ENCODE results near the gene FOXK1.
"Not testable (repeated sequence)": the region's sequence is repeated elsewhere in the genome, so short reads cannot be mapped to it uniquely, and the experiment has no call there.

Gene FOXK1

DNA sequence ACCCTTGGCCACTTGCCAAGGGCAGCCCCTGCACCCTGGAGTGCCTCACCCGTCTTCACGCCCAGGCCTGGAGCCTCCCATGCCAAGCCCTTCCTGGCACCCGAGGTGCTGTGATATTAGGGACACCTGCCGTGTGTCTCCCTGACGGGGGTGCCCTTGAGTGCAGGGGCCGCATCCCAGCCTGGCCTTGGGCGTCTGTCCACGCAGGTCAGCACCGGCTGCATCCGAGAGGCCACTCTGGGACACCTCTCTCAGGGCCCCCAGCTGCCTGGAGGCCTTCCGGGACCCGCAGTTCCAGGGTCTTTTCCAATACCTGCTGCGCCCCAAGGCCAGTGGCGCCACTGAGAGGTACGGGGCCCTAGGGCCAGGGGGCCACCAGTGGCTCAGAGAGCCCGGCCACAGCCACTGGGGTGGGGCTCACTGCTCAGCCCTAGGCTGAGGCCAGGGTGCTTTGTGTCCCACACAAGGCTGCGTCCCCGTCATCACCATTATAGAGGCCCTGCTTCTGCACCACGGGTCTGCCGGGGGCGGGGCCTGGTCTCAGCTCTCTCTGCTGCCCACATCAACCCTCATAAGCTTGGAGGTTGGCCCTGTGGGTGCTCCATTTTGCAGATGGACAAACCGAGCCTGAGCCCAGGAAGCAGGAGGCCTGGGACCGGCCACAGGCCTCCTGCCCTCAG lies 106.0 kb downstream of the FOXK1 start:
- DNase-seq, result no peak

DNA sequence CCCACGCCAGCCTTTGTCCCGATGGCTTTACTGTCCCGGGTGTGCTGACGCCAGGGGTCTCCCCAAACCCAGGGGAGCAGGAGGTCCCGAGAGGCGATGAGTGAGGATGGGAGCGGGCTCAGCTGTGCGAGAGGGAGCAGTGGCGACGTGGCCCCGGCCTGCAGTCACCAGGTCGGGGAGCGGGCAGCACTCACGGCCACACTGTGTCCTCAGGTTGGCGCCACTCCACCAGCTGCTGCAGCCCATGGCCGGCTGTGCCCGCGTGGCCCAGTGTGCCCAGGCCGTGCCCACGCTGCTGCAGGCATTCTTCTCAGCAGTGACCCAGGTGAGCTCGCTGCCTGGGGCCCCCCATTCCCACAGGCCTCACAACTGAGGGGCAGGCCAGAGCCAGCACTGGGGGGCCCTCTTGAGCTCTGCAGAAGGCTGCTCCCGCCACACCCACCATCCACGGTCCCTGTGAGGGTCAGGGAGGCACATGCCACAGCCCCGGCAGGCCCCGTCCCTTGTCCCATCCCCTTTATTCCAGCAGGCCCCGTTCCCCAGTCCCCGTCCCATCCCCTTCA lies 106.6 kb downstream of the FOXK1 start:
- DNase-seq, result no peak

DNA sequence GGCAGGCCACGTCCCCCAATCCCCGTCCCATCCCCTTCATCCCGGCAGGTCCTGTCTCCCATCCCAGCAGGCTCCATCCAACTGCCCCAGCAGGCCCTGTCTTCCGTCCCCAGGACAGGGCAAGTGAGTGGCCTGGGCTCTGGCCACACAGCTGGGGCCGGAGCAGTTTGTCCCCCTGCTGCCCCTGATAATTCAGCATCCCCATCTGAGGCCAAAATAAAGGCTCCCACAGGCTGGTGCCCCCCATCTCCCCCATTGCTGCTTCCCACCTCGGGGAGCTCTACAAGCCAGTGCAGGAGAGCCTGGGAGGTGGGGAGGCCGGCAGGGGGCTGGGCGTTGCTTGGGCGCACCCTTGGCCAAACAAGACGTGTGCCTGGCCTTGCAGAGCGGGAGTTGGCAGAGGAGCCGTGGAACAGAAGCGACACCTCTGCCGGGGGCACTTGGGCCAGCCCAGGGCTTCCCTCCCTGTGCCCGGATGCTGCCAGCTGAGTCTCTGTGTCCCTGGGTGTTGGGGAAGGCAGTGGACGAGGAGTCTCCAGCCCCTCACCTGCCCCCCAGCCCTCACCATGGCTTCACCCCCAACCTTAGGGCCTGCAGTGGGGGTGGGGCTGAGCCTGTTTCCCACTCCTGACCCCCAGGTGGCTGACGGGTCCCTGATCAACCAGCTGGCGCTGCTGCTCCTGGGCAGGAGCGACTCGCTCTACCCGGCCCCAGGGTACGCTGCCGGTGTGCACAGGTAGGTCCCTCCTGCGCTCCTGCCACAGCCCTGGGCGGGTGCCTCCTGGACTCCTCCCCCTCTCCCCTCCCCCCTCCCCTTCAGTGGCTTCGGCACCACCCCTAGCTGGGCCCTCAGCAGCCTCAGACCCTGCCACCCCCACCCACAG lies 107.3 kb downstream of the FOXK1 start:
- no peak for DNase-seq

DNA sequence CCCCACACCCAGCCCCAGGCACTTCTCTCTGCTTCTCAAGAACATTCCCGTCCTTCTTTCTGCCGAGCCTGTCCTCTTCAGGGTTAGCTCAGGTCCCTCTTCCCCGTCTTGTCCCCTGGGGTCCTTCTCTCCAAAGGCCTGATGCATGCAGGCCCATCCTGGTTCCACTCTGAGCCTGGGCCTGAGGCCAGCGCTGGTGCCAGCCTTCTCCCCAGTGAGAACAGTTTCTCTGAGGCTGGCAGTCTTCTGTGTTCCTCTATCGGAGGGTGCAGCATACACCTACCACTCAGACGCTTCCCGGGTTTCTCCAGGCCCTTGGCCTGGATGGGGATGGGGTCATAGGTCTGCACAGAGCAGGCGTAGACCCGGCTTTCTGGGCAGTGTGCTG lies 108.0 kb downstream of the FOXK1 start:
- no peak for DNase-seq

DNA sequence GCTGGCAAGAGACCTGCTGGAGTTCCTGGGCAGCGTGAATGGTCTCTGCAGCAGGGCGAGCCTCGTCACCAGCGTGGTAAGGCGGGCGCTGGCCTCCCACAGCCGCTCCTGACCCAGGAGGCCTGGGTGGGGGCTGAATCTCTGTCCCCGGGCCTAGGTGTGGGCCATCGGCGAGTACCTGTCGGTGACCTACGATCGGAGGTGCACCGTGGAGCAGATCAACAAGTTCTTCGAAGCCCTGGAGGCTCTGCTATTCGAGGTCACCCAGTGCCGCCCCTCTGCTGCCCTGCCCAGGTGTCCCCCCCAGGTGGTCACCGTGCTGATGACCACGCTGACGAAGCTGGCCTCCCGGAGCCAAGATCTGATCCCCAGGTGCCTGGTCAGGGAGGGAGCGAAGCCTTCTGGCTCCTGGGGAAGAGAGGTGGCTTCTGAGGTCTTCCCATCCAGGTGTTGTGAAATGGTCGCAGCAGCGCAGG lies 108.5 kb downstream of the FOXK1 start:
- DNase-seq, result no peak

DNA sequence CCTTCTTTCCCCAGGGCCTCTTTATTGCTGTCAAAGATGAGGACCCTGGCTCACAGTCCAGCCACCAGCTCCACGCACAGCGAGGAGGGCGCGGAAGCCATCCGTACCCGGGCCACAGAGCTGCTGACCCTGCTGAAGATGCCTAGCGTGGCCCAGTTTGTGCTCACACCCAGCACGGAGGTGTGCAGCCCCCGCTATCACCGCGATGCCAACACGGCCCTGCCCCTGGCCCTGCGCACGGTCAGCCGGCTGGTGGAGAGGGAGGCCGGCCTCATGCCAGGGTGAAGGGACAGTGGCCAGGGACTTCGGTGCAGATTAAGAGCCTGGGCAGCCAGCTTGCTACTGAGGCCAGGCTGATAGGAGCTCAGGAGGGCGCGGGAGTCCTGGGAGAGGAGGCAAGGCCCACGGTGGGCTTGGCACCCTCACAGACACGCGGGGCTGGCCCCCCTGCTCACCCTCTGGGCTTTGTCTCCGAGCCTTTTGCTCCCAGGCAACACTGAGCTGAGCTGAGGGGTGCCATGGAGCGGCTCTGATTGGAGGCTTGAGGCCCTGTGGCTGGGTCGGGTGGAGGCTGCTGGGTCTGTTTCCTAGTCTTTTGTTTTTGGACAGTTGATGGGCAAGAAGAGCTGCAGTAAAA lies 109.1 kb downstream of the FOXK1 start:
- DNase-seq, result no peak

DNA sequence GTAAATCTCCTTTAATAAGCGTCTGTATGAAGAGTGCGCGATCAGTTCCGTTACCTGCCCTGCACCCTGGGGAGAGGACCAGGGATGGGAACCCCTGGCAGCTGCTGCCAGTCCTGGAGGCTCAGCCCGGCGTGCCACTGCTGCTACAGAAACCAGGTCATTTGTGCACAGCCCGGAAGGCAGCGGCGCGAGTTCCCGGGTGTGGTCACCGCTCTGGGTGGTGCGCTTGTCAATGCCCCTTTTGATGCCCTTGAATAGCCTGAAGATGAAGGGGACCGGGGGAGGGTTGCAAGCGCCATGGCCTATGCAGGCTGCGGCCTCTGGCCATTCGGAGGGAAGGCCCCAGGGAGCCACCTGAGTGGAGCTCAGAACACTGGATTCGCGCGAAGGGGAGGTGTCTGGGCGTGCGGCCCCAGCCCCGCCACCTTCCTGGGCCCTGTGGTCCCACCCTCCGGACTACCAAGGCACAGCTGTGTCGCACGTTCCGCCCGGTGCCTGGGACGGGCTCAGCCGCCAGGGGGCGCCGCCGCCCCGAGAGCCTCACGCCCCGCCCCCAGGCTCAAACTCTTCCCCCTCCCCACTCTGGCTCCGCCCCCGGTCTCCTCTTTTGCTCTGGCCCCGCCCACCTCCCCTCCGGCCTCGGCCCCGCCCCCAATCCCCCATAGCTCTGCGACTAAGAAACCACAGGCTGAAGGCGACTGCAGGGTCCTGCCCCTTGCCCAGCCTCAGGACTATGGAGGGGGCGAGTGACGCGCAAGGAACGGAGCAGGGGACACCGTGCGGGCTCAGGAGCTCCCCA lies 109.8 kb downstream of the FOXK1 start:
- DNase-seq, result no peak

DNA sequence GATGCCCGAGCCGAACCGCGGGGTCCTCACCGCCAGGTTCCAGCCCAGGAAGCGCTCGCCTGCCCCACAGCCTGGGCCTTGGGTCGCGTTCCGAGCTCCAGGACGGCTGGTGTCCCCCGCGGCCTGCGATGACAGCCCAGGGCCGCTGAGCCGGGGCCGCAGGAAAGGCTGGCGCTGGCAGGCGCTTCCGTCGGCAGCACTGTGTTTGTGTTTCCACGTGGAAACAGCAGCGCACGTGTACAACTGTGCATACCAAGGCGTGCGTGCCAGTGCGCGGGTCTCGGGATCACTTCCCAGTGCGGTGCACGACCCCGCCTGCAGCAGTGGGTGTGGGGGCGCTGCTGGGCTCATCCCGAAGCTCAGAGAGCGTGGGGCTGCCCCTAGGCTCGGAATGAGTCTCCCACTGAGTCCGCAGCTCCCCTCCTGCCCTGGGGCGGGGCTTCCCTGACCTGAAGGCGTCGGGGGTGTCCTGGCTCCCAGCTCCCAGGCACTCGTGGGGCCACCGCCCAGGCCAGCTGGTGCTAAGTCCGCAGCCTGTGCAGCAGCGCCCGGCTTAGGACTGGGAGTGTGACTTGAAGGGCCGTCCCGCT lies 110.5 kb downstream of the FOXK1 start:
- no peak for DNase-seq

DNA sequence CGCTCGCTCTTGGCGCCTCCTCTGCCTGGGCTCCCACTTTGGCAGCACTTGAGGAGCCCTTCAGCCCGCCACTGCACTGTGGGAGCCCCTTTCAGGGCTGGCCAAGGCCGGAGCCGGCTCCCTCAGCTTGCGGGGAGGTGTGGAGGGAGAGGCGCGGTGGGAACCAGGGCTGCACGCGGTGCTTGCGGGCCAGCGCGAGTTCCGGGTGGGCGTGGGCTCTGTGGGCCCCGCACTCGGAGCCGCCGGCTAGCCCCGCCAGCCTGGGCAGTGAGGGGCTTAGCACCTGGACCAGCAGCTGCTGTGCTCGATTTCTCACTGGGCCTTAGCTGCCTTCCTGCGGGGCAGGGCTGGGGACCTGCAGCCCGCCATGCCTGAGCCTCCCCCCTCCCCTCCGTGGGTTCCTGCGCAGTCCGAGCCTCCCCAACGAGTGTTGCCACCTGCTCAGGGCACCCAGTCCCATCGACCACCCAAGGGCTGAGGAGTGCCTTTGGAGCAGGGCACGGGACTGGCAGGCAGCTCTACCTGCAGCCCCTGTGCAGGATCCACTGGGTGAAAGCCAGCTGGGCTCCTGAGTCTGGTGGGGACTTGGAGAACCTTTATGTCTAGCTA lies 111.4 kb downstream of the FOXK1 start:
- DNase-seq, result not testable (repeated sequence)

DNA sequence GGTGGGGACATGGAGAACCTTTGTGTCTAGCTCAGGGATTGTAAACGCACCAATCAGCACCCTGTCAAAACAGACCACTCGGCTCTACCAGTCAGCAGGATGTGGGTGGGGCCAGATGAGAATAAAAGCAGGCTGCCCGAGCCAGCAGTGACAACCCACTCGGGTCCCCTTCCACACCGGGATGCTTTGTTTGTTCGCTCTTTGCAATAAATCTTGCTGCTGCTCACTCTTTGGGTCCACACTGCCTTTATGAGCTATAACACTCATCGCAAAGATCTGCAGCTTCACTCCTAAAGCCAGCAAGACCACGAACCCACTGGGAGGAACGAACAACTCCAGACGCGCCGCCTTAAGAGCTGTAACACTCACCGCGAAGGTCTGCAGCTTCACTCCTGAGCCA lies 112.1 kb downstream of the FOXK1 start:
- DNase-seq, result not testable (repeated sequence)

DNA sequence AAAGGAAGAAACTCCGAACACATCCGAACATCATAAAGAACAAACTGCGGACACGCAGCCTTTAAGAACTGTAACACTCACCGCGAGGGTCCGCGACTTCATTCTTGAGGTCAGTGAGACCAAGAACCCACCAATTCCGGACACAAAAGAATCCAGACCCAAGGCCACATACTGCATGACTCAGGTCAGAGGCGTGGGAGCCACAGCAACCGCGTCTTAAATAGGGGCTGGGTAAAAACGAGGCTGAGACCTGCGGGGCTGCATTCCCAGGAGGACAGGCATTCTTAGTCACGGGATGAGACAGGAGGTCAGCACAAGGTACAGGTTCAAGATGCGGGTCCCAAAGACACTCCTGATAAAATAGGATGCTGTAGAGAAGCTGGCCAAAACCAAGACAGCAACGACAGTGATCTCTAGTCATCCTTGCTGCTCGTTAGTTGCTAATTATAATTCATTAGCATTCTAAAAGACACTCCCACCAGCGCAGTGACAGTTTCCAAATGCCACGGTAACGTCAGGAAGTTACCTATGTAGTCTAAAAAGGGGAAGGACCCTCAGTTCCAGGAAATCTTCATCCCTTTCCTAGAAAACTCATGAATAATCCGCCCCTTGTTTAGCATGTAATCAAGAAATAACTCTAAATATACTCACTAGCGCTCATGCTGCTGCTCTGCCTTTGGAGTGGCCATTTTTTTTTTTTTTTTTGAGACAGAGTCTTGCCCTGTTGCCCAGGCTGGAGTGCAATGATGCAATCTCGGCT lies 112.7 kb downstream of the FOXK1 start:
- DNase-seq, result no peak

DNA sequence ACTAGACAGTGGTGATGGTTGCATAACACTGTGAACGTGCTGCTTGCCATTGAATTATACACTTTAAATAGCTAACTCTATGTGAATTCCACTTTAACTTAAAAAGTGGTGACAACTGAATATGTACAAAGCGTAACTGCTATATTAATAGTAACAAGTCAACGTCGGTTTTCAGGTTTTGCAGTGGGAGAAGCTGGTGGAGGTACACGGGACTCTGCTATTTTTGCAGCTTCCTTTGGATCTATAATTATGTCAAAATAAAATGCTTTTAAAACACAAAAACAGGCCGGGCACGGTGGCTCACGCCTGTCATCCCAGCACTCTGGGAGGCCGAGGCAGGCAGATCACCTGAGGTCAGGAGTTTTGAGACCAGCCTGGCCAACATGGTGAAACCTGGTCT lies 114.4 kb downstream of the FOXK1 start:
- no peak for DNase-seq

DNA sequence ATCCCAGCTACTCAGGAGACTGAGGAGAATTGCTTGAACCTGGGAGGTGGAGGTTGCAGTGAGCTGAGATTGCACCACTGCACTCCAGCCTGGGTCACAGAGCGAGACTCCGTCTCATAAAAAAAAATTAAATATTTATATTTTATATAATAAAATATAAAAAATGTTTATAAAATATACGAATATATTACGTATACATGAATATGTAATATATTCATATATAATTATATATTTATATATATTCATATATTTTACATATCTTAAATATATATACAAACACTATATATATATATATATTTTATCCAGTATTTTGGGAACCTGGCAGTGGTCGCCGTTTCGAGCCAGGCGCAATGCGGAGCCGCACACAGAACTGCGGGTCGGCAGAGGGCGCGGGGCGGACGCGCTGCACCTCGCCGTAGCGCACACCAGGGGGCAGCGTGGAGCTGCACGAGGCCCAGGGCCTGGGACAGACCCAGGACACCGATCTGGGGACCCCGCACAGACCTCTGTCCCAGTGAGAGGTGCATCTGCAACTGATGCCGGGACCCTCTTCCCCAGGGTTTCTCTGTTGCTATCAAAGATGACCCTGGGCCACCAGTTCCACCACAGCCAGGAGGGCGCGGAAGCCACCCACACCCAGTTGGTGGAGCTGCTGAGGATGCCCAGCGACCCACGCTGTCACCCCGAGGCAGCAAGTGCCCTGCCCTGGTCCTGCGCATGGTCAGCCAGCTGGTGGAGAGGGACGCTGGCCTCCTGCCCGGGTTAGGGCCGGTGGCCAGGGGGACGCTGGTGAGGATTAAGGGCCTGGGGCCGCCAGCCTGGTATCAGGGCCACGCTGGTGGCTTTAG lies 116.0 kb downstream of the FOXK1 start:
- no peak for DNase-seq

DNA sequence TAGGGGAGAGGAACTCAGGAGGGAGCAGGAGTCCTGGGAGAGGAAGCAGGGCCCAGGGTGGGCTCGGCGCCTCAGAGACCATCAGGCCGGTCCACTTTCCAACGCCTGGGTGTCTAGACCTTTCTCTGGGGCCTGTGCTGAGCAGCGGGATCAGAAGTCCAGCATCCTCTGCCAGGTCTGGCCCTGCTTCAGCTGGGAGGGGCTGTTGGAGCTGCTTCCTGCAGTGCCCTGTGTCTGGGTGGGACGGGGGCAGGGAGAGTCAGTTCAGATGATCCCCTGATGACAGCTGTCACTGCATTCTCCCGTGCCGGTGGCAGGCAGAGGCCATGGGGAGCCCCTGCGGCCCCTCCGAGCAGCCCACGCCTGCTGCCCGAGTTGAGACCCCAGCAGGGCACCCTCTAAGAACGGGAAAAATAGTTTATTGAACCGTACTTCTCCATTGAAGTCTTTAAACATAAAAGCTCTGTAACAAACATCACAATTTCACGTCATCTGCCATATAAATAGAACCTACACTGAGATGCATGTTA lies 116.7 kb downstream of the FOXK1 start:
- DNase-seq, result no peak

DNA sequence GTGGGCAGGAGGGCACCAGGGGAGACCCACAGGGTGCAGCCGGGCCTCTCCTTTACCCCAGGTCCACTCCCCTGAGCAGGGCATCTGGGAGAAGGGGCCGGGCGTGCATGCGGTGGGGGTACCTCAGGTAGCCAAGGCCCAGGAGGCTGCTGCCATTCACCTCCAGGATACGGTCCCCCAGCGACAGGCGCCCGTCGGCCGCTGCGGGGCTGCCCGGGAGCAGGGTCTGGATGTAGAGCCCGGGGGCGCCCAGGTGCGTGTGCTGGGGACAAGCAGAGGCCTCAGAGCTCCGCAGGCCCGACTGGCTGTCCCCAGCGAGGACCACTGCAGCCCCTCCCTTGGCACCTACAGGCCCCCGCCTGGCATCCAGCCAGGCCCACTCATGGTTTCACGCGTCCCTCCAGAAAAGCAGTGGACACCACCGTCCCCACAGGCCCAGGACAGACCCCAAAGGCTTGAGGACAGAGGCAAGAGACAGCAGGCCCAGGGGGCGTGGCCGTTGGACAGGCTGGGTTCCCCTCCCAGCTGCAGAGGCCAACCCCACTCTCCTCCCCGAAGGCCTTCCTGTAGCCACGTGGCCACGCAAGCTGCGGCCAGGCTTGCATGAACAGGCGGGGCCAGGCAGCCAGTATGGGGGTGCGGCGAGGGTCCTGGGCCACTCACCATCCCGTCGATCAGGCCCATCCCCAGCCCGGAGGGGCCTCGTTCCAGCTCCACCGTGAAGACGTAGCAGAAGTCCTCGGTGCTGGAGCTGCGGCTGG lies 117.6 kb downstream of the FOXK1 start:
- no peak for DNase-seq

DNA sequence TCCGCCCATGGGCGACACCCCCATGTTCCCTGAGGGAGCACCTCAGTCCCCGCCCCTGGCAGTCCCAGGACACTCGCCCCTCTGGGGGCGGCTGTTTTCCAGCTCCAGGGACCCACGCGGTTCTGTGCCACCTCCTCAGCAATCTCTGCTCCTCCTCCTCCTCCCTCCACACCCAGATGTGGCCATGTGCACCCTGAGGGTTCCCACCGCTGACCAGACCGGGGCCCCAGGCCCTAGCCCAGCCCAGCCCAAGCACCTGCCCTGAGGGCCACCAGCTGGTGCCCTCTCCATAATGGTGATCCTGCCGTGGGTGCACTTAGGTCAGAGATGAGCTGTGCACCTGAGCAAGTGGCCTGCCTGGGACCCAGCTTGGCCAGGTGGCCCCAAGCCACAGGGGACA lies 118.4 kb downstream of the FOXK1 start:
- no peak for DNase-seq

DNA sequence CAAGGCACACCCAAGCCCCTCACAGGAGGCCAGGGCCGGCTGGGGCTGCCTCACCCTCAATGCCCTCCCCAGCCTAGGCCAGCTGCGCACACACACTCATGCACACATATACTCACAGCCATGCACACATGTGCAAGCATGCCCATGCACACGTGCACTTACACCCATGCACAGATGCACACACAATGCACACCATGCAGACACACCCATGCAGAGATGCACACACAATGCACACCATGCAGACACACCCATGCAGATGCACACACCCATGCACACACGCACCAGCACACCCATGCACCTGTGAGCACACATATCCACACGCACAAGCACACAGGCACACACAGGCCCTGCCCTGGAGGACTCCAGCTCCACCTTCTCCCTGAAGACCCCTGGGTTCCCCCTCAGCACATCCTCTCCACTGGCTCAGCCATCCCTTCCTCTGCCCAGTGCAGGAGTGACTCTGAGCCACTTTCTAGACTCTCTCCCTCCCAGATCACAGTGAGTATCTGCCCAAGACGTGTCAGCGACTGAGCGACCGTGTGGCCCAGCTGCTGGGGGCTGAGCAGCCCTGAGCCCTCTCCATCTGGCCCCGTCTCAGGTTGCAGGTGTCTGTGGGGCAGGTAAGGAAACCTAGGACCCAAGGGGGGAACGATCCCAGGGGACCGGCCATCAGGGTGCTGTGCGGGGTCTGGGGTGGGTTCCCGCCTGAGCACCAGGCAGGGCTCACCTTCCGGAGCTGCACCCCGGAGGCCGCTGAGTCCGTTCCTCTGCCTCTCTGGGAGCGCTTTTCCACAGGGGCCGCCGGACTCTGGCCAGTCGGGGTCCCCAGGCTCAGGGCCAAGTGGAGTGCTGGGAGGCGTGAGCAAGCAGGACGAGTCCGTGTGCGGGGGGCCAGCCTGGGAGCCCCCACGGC lies 119.1 kb downstream of the FOXK1 start:
- no peak for DNase-seq

DNA sequence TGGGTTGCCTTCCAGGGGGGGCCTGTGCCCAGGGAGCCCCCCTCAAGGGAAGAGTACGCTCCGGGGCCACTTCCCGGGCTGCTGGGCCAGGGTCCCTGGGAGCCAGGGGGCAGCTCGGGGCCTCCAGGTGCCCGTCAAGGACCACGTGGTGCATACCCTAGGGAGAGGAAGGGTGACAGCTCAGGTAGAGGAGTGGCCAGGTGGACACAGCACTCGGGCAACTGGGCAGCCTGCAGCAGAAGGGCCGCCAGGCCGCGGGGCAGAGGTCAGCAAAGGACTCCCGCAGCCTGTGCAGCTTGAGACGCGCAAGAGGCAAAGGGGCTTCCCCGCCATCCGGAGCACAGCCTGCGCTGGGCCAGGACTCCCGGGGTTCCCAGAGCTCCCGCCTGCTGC lies 119.7 kb downstream of the FOXK1 start:
- no peak for DNase-seq
